ENCODE measurements around the gene PACS1.

PACS1 gene

GRCh38 chr11:66187453-66187852 lies 117.4 kb downstream of the PACS1 start:
- DNase-seq (ENCODE audit: low read depth) = no peak

DNA sequence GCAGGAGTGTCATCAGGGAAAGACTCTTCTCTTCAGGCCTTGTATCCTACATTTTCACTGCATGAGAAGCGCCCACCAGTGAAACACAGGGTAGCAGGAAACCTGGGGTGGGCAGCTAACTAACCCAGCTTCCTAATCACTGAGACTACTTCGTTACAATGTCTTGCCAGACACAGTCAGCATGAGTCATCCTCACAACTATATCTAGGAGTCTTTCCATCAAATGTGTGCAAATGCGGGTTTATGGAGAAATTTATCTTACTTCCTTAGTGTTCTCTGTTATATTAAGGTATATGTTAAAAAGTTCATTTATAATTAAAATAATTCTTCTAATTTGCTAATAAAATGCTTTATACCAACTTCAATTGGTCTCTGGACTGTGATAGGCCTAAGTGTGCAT lies 118.5 kb downstream of the PACS1 start:
- DNase-seq (ENCODE audit: low read depth) = no peak

DNA sequence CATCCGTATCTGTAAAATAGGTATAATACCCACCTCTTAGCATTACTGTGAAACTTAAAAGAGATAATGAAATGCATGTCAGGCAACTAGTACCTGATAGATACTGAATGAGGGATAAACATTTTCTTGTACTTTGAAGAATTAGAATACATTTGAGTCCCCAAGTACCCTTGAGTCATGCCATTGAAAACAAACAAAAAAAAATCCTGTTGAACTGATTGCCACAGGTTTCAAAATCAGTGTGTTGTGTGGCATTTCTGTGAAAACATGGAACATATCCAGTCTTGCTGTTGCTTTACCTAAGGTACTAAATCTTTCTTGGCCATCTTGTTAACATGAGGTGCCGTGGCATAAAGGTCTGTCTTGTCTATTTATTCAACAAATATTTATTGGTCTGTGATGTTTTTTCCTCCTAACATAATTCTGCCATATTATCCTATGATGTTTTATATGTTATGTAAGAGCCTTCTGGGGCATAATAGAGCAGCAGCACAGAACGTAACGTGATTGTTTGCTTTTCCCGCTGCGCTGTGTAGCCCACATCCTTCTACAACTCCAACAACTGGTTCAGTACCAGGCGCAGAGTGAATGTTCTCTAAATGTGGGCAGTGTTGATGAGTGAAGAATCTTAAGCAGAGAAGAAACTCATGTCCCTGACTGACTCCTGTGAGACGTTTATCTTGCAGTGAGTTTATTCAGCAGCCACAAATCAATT lies 119.1 kb downstream of the PACS1 start:
- DNase-seq (ENCODE audit: low read depth) = no peak

- no peak for DNase-seq (ENCODE audit: low read depth)
Observed at GRCh38 chr11:66190786-66191185, 120.7 kb downstream of the PACS1 start.

DNA sequence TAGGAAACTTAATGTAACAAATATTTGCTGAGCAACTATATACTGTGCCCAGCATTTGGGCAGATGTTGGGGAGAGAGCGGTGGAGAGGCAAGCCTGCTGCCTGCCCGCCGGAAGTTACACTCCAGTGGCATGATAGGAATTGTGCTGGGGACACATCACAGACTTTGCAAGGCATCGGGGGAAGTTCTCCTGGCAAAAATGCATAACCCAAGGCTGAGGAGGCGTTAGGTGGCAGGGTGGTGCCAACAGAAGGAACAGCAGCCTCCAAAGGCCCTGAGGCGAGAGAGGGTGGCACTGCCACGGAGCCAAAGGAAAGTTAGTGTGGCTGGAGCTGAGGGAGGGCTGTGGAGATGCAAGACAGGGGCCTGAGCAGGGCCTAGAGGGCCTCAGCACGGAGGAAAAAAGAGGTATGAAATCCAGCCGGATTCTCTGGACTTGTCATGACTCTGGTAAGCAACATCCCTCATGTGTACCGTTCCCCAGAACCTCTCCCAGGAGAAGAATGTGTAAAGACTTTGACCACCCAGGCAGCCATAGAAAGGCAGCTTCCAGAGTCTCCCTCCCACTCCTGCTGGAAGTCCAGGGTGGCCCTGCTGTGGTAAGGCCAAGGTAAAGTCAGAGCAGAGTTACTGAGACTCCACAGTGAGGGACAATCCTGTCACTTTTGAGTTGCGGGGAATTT lies 122.2 kb downstream of the PACS1 start:
- no peak for DNase-seq (ENCODE audit: low read depth)

DNA sequence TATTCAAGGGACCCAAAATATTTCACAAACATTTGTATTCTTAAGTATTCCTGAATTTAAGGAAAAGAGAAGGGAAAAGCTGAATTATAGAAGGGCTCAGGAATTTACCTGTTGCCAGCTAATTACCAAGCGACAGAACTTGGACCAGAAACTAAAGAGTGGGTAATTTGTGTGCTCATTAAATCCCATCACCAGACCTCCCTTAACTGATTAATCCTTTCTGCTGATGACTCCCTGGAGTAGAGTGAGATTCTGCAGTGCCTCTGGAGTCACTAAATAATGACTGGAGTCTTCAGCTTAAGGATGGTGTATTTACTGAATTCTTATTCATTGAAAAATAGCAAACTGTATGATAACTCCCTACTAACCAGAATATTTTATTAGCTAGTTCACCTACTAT lies 124.3 kb downstream of the PACS1 start:
- no peak for DNase-seq (ENCODE audit: low read depth)

DNA sequence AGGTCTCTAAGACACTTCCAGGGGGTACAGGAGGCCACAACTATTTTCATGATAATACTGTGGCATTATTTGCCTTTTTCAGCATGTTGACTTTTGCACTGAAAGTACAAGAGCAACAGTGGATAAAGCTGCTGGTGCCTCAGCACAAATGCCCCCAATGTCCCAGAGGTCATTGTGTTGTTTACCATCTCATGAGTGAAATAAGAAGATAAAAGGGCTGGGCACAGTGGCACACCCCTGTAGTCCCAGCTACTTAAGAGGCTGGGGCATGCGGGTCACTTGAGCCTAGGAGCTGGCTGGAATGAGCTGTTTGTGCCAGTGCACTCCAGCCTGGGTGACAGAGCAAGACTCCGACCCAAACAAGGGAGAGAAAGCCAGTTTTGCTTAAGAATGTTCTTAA lies 125.8 kb downstream of the PACS1 start:
- DNase-seq (ENCODE audit: low read depth) = no peak

- DNase-seq (ENCODE audit: low read depth) = no peak
Observed at GRCh38 chr11:66203847-66204246, 133.8 kb downstream of the PACS1 start.

GRCh38 chr11:66204412-66204811 lies 134.3 kb downstream of the PACS1 start:
- no peak for DNase-seq (ENCODE audit: low read depth)

DNA sequence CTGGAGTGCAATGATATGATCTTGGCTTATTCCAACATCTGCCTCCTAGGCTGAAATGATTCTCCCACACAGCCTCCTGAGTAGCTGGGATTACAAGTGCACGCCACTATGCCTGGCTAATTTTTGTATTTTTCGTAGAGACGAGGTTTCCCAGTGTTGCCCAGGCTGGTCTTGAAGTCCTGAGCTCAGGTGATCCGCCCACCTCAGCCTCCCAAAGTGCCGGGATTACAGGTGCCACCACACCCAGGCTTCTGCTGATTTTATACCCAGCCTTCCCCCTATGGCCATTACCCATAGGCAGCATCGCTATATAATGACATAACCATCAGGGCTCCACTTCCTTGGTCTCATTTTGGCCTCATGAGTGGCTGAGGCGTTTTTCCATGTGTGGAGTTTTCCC lies 137.7 kb downstream of the PACS1 start:
- DNase-seq (ENCODE audit: low read depth) = no peak

DNA sequence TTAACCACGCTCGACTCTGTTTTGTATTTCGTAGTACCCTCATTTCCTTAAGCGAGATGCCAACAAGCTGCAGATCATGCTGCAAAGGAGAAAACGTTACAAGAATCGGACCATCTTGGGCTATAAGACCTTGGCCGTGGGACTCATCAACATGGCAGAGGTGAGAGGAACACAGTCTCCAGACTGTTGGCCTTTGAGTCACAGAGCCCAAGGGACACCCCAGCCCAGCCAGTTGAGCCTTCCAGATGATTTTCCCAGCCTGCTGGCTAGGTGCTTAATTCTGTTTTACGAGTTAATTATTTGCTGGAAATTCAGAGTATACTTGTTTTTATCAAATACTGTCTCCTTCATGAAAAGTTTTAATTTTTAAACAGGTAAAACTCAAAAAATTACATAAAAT lies 141.0 kb downstream of the PACS1 start:
- no peak for DNase-seq (ENCODE audit: low read depth)

GRCh38 chr11:66216911-66217310 lies 146.8 kb downstream of the PACS1 start:
- DNase-seq (ENCODE audit: low read depth) = no peak

- no peak for DNase-seq (ENCODE audit: low read depth)
Observed at GRCh38 chr11:66218036-66218435, 148.0 kb downstream of the PACS1 start.

GRCh38 chr11:66218846-66219620 lies 149.0 kb downstream of the PACS1 start:
- DNase-seq (ENCODE audit: low read depth) = no peak

DNA sequence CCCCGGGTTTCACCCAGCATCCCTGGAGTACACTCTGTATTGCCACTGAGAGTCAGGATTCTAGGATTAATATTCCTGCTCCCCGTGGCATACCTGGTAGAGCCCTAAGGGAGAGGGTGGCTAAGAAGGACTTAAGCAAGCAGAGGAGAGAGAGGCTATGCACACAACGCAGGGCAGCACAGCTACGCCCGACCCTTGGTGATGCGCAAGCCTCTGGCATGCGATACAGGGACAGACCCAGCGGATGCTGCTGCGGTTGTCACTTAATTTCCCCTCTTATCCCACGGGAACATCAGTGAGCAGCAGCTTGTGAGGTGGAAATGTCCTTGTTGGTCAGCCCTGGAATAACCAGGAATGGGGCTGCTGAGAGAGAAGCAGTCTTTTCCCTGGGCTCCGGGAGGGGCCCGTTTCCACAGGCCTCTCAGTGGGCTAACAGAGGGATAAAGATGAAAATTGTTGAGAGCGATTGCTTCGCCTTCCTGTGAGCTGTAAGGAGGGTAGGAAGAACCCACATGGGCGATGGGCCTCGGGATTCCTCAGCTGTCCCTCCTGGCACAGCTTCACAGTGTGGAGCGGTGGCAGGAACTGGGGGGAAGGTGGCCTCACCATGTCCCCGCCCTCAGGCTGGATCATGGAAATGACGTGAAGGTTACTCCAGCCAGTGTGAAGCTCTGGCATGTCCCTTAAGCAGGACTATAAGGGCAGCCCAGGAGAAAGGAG lies 149.9 kb downstream of the PACS1 start:
- no peak for DNase-seq (ENCODE audit: low read depth)

DNA sequence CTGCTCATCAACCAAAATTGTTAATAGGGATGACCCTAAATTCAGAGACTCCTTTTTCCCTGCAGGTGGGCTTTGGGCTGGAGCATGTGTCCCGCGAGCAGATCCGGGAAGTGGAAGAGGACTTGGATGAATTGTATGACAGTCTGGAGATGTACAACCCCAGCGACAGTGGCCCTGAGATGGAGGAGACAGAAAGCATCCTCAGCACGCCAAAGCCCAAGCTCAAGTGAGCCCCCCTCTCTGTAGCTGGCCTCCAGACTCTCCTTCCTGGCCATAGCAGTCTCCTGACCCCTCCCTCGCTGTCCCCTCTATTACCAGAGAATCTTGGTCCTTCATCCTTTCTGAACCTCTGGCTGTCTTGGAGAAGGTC lies 150.5 kb downstream of the PACS1 start:
- no peak for DNase-seq (ENCODE audit: low read depth)

DNA sequence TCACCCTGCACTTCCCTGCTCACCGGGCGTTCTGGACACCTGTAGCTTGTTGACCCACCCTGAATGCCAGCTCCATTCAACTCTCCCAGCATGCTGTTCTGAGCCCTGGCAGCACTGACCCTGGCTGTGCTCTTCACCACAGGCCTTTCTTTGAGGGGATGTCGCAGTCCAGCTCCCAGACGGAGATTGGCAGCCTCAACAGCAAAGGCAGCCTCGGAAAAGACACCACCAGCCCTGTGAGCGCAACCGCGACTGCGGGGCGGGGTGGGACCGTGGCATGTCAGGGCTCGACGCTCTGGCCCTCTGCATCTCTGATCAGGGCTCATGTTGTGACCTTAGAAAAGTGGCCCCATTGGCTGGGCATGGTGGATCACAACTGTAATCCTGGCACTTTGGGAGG lies 150.9 kb downstream of the PACS1 start:
- DNase-seq (ENCODE audit: low read depth) = no peak

DNA sequence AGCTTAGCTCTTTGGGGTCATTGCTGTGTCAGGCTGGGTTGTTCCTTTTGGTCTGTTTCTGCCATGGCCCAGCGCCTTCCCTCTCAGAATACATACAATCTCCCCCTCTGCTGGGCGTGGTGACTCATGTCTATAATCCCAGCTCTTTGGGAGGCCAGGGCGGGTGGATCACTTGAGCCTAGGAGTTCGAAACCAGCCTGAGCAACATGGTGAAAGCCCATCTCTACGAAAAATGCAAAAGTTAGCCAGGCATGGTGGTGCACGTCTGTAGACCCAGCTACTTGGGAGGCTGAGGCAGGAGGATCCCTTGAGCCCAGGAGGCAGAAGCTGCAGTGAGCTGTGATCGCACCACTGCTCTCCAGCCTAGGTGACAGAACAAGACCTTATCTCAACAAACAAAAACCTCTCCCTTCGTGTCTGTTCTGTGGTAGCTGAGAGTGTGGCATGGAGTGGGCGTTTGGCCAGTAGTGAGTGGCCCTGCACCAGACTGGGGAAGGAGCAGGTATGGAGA lies 151.7 kb downstream of the PACS1 start:
- no peak for DNase-seq (ENCODE audit: low read depth)

- peak; percentile 85 for DNase-seq (ENCODE audit: low read depth)
Observed at GRCh38 chr11:66222358-66223149, 152.5 kb downstream of the PACS1 start.

GRCh38 chr11:66224226-66224855 lies 154.3 kb downstream of the PACS1 start:
- no peak for DNase-seq (ENCODE audit: low read depth)

- DNase-seq (ENCODE audit: low read depth) = no peak
Observed at GRCh38 chr11:66225066-66225465, 155.0 kb downstream of the PACS1 start.

All from activated T-cell treated with anti-CD3 and anti-CD28 coated beads for 1 hour (primary cell).